K562 (cell line): ENCODE results near the gene ESPL1. TPM values are rescaled to one million over a fixed set of nuclear protein-coding genes. Genes with fewer than 3 reads are reported as not detected.

Experiments used
- BRCA1 ChIP-seq, 2 experiments: fragments of 450-650 bp in 1 of 2; sonication (generic) in 1 of 2; formaldehyde crosslinking in 1 of 2; IDR thresholded peaks; 2 replicates each; pipeline versions ENCODE4 v1.5.0 to v1.6.1; 2017 to 2020; ENCODE audit warnings: mild to moderate bottlenecking in 1 of 2, missing genetic modification reagents in 1 of 2
- BRF1 ChIP-seq: IDR thresholded peaks from 3 replicates; pipeline ENCODE4 v1.6.1; 2011; ENCODE audit warnings: borderline replicate concordance, mild to moderate bottlenecking; ENCODE audit not compliant: insufficient read length; ENCODE audit errors: extremely low read depth
- CCNT2 ChIP-seq: IDR thresholded peaks from 2 replicates; pipeline ENCODE4 v1.6.1; 2011; ENCODE audit warnings: borderline replicate concordance, low read depth, mild to moderate bottlenecking, moderate library complexity, mixed read lengths, low read length; ENCODE audit not compliant: insufficient read length; ENCODE audit errors: extremely low read depth
- JUND ChIP-seq, 2 experiments: IDR thresholded peaks; 2 replicates in 1 of 2; 3 replicates in 1 of 2; pipeline ENCODE4 v1.6.1; 2011; ENCODE audit warnings: borderline replicate concordance in 2 of 2, low read depth in 2 of 2, low read length in 2 of 2, improper control_type of control experiment in 1 of 2, missing biosample characterization in 1 of 2, missing genetic modification characterization in 1 of 2, missing genetic modification reagents in 1 of 2
- KLF6 ChIP-seq: fragments of 250-450 bp; sonication (Bioruptor Pico); IDR thresholded peaks from 2 replicates; pipeline ENCODE4 v1.4.0; 2020; ENCODE audit warnings: mild to moderate bottlenecking, moderate library complexity, borderline replicate concordance
- MEF2D ChIP-seq: conservative IDR thresholded peaks from 2 replicates; pipeline ENCODE4 v1.6.1; 2016; ENCODE audit warnings: low read depth, missing genetic modification characterization, missing compliant biosample characterization
- SNRNP70 ChIP-seq: fragments of 200-400 bp; formaldehyde crosslinking; optimal IDR thresholded peaks from 2 replicates; pipeline ENCODE3; 2017; ENCODE audit warnings: low read depth, low read length
- SREBF1 ChIP-seq: fragments of 150-350 bp; IDR thresholded peaks from 2 replicates; pipeline ENCODE4 v1.6.1; 2014; ENCODE audit warnings: antibody characterized with exemption, low read depth, low read length, borderline replicate concordance
- TBL1XR1 ChIP-seq, 2 experiments: IDR thresholded peaks; 2 replicates each; pipeline ENCODE4 v1.6.1; 2012; ENCODE audit warnings: improper control_type of control experiment in 2 of 2, low read length in 2 of 2, mild to moderate bottlenecking in 1 of 2
- TRIM24 ChIP-seq, 2 experiments: fragments of 450-650 bp; IDR thresholded peaks; 2 replicates each; pipeline ENCODE4 v1.6.1; 2016
- TRIM28 ChIP-seq: fragments of 450-650 bp; IDR thresholded peaks from 2 replicates; pipeline ENCODE4 v1.6.1; 2017
- ZNF184 ChIP-seq: sonication (generic); formaldehyde crosslinking; IDR thresholded peaks from 2 replicates; pipeline ENCODE4 v1.5.0; 2020; ENCODE audit warnings: missing genetic modification reagents
- ZNF347 ChIP-seq: fragments of 450-650 bp; formaldehyde crosslinking; IDR thresholded peaks from 2 replicates; pipeline ENCODE4 v1.4.0; 2020; ENCODE audit warnings: low read depth, mild to moderate bottlenecking, moderate library complexity
- polyA plus RNA-seq, 8 experiments: library from polyadenylated mRNA; depleted of rRNA in 4 of 8; stranded (reverse) in 5 of 8; unstranded in 3 of 8; fragments of >200 nt; fragmentation: Nextera tagmentation in 2 of 8; fragmentation: Illumina TruSeq in 1 of 8; extraction: Ambion mirVana in 2 of 8; extraction: Trizol in 1 of 8; gene quantifications; 2 replicates each; pipeline versions ENCODE4 v1.2.1 to v1.2.3, GENCODE V29; 2011 to 2014; ENCODE audit warnings: inconsistent platforms in 1 of 8, missing spikeins in 1 of 8
- total RNA-seq, 7 experiments: library from RNA; depleted of rRNA in 6 of 7; stranded (reverse); fragments of >200 nt in 6 of 7; fragmentation: Illumina TruSeq in 2 of 7; extraction: Trizol in 2 of 7; gene quantifications; 2 replicates each; pipeline versions ENCODE4 v1.2.1 to v1.2.3, GENCODE V29; 2011 to 2021; ENCODE audit warnings: low replicate concordance in 1 of 7
- TF ChIP-seq, protein P1 (sequence below), 2 experiments: fragments of 450-650 bp in 1 of 2; sonication (generic) in 1 of 2; formaldehyde crosslinking in 1 of 2; IDR thresholded peaks; 2 replicates each; pipeline versions ENCODE4 v1.7.1 to v1.9.0; 2016 to 2022; ENCODE audit warnings: inconsistent platforms in 1 of 2, mild to moderate bottlenecking in 1 of 2, missing genetic modification reagents in 1 of 2
- TF ChIP-seq, protein P2 (sequence below): fragments of 250-450 bp; sonication (Bioruptor Pico); IDR thresholded peaks from 2 replicates; pipeline ENCODE4 v1.6.1; 2021; ENCODE audit warnings: mild to moderate bottlenecking
- TF ChIP-seq, protein P3 (sequence below), 2 experiments: fragments of 450-650 bp in 1 of 2; sonication (generic) in 1 of 2; formaldehyde crosslinking; conservative IDR thresholded peaks; 2 replicates each; pipeline versions ENCODE4 v1.4.0 to v1.8.1; 2020 to 2022; ENCODE audit warnings: mild to moderate bottlenecking in 1 of 2, missing genetic modification reagents in 1 of 2

Gene ESPL1
- total and polyA plus RNA-seq, 9 of the 15 experiments (the other 6 are each of a cell fraction or from before 2014, with no cell fraction given), result 1.2 to 55.0 (median 18.7) TPM

DNA sequence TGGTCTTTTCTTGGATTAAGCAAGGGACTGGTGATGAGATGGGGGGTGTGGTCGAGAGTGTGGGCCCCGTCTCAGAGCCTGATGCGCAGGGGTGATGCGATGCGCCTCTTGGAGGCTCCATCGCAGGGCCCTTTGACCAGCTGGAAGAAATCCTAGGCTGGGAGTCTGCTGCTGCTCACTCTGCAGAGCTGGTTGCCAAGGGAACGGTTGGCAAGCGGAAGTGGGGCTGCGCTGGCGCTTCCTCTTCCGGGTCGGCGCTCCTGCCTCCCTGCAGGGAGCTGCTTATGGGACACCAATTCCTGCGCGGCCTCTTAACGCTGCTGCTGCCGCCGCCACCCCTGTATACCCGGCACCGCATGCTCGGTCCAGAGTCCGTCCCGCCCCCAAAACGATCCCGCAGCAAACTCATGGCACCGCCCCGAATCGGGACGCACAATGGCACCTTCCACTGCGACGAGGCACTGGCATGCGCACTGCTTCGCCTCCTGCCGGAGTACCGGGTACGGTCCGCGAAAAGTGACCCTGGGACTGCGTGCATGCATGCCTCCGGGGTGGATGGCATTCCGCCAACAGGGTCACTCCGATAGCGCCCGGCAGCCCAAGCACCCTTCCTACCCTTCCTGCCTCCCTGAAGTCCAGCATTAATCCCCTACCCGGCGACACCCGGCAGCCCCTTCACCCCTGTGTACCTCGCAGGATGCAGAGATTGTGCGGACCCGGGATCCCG lies 31.5 kb downstream of the ESPL1 start, which contains the start of gene MYG1 (continued):
- TF ChIP-seq, protein P1, sequence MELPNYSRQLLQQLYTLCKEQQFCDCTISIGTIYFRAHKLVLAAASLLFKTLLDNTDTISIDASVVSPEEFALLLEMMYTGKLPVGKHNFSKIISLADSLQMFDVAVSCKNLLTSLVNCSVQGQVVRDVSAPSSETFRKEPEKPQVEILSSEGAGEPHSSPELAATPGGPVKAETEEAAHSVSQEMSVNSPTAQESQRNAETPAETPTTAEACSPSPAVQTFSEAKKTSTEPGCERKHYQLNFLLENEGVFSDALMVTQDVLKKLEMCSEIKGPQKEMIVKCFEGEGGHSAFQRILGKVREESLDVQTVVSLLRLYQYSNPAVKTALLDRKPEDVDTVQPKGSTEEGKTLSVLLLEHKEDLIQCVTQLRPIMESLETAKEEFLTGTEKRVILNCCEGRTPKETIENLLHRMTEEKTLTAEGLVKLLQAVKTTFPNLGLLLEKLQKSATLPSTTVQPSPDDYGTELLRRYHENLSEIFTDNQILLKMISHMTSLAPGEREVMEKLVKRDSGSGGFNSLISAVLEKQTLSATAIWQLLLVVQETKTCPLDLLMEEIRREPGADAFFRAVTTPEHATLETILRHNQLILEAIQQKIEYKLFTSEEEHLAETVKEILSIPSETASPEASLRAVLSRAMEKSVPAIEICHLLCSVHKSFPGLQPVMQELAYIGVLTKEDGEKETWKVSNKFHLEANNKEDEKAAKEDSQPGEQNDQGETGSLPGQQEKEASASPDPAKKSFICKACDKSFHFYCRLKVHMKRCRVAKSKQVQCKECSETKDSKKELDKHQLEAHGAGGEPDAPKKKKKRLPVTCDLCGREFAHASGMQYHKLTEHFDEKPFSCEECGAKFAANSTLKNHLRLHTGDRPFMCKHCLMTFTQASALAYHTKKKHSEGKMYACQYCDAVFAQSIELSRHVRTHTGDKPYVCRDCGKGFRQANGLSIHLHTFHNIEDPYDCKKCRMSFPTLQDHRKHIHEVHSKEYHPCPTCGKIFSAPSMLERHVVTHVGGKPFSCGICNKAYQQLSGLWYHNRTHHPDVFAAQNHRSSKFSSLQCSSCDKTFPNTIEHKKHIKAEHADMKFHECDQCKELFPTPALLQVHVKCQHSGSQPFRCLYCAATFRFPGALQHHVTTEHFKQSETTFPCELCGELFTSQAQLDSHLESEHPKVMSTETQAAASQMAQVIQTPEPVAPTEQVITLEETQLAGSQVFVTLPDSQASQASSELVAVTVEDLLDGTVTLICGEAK (IDR thresholded peaks at IDR 0.05), result no peak
- TF ChIP-seq, protein P1 (CRISPR knock-in tag; IDR thresholded peaks at IDR 0.05), result no peak
- TF ChIP-seq TRIM24 (IDR thresholded peaks at IDR 0.05) (no peak), TBL1XR1 (IDR thresholded peaks at IDR 0.05; ENCODE audit: low read length in 2 of 2) (no peak), TRIM28 (no peak), JUND (IDR thresholded peaks at IDR 0.05; ENCODE audit: borderline replicate concordance, low read depth, low read length) (no peak), JUND (tag; IDR thresholded peaks at IDR 0.05; ENCODE audit: borderline replicate concordance, low read depth, low read length) (no peak), ZNF184 (CRISPR knock-in tag) (no peak), ZNF347 (no peak), BRF1 (no peak), SNRNP70 (no peak), CCNT2 (peak; percentile 17), KLF6 (CRISPR knock-in tag) (no peak), MEF2D (tag) (no peak), BRCA1 (IDR thresholded peaks at IDR 0.05) (no peak), BRCA1 (CRISPR knock-in tag; IDR thresholded peaks at IDR 0.05) (0 out of 2 replicates have a peak, but pooled peaks have one; percentile 39), SREBF1 (no peak)
- TF ChIP-seq, protein P2, sequence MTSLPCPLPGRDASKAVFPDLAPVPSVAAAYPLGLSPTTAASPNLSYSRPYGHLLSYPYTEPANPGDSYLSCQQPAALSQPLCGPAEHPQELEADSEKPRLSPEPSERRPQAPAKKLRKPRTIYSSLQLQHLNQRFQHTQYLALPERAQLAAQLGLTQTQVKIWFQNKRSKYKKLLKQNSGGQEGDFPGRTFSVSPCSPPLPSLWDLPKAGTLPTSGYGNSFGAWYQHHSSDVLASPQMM (CRISPR knock-in tag), result no peak
- TF ChIP-seq, protein P3, sequence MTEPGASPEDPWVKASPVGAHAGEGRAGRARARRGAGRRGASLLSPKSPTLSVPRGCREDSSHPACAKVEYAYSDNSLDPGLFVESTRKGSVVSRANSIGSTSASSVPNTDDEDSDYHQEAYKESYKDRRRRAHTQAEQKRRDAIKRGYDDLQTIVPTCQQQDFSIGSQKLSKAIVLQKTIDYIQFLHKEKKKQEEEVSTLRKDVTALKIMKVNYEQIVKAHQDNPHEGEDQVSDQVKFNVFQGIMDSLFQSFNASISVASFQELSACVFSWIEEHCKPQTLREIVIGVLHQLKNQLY (CRISPR knock-in tag; conservative IDR thresholded peaks at IDR 0.05), result no peak
